ENCODE data around the gene ZNF148. TPM values are rescaled to one million over a fixed set of nuclear protein-coding genes. Genes with fewer than 3 reads are reported as not detected.

ZNF148 gene
- total RNA-seq, 1 donor from 2014 or later = 16.5 TPM

DNA sequence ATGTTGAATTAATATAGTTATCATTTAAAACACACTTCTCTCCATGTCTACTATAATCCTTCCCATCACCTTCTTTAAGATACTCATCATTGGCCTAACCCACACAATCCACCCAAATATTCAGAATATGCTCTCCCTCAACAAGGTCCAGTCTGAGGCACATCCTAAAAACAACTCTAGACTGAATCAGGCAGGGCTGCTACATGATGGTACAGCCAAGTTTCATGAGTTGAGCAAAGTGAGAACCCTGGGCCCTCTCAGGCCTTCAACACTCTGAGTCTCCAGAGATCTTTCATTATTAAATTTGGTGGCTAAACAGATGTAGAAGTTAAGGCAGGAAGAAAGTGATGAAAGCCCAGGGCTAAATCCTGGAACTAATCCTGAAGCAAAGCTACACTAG lies 16.2 kb downstream of the ZNF148 start:
- Histone ChIP-seq H3K27me3 (no peaks in the 10 kb centered on the region), H3K4me3 (no peak overlapping the region), H3K36me3 (no peaks in the 10 kb centered on the region), H3K9me3 (no peaks in the 10 kb centered on the region), H3K4me1 (peaks cover 28% of the 10 kb centered on the region), H3K27ac (no peak overlapping the region)
- no peak for DNase-seq (ENCODE audit: extremely low spot score in 2 of 2)
- TF ChIP-seq, protein P1, sequence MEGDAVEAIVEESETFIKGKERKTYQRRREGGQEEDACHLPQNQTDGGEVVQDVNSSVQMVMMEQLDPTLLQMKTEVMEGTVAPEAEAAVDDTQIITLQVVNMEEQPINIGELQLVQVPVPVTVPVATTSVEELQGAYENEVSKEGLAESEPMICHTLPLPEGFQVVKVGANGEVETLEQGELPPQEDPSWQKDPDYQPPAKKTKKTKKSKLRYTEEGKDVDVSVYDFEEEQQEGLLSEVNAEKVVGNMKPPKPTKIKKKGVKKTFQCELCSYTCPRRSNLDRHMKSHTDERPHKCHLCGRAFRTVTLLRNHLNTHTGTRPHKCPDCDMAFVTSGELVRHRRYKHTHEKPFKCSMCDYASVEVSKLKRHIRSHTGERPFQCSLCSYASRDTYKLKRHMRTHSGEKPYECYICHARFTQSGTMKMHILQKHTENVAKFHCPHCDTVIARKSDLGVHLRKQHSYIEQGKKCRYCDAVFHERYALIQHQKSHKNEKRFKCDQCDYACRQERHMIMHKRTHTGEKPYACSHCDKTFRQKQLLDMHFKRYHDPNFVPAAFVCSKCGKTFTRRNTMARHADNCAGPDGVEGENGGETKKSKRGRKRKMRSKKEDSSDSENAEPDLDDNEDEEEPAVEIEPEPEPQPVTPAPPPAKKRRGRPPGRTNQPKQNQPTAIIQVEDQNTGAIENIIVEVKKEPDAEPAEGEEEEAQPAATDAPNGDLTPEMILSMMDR (IDR thresholded peaks at IDR 0.05) = no peak
- TF ChIP-seq POLR2A (IDR thresholded peaks at IDR 0.05) = no peak
- intact Hi-C loops (cut with DNase I) = no loop called here

DNA sequence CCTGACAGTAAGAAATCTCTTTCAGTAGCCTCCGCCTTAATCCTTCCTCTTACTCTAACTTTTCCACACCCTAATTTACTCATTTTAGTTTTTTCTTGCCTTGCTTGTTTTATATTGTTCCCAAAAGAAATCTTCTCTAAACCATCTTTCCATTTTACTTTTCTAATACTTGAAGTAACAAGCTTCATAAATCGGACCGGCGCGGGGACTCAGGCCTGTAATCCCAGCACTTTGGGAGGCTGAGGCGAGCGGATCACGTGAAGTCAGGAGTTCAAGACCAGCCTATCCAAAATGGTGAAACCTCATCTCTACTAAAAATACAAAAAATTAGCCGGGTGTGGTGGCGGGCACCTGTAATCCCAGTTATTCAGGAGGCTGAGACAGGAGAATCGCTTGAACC lies 17.3 kb downstream of the ZNF148 start:
- no peak for DNase-seq (ENCODE audit: extremely low spot score in 2 of 2)
- Histone ChIP-seq H3K27ac (no peak overlapping the region), H3K27me3 (no peaks in the 10 kb centered on the region), H3K4me1 (peaks cover 28% of the 10 kb centered on the region), H3K4me3 (peak overlapping the region in 1 of 2 donors; percentile 51), H3K9me3 (no peaks in the 10 kb centered on the region), H3K36me3 (no peaks in the 10 kb centered on the region)
- TF ChIP-seq, protein P1 (IDR thresholded peaks at IDR 0.05) = no peak
- TF ChIP-seq POLR2A (IDR thresholded peaks at IDR 0.05) = no peak
- TF ChIP-seq POLR2AphosphoS5 (IDR thresholded peaks at IDR 0.05; ENCODE audit: insufficient read depth in 1 of 2, low read depth in 1 of 2) = no peak
- intact Hi-C loops (cut with DNase I) = no loop called here

DNA sequence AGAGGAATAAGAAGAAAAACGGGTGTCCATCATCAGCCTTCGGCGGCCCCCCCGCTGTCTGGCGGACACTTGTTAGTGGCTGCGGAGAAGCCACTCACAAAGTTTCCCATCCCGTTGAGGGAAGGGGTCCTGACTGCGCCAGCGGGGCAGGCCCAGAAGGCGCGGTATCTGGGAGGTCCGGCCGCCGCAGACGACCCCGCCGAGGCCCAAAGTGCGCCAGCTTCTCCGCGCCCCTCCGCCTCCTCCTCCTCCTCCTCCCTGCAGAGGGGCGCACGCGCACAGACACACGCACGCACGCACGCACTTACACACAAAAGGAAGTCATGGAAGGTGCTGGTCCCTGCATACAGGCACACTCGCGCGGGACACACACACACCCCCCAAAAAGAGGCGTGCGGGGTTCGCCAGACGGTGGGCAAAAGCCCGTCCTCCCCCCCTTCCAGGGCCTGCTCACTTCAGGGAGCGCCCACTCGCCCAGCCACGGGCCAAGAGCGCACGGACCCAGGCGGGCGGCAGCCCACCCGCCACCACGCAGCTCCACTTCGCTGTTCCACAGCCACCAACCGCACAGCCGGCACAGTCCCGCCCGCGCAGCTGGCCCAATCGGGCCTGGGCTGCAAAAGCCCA lies 18.0 kb downstream of the ZNF148 start:
- Histone ChIP-seq H3K4me3 (peak overlapping the region; percentile 51 to 56), H3K9me3 (no peaks in the 10 kb centered on the region), H3K36me3 (no peaks in the 10 kb centered on the region), H3K4me1 (peaks cover 28% of the 10 kb centered on the region), H3K27ac (peak overlapping the region; percentile 68), H3K27me3 (no peaks in the 10 kb centered on the region)
- DNase-seq (ENCODE audit: extremely low spot score in 2 of 2) = no peak
- intact Hi-C loops (cut with DNase I) = no loop called here
- peak in 1 of 2 donors; percentile 43 for TF ChIP-seq POLR2AphosphoS5 (IDR thresholded peaks at IDR 0.05; ENCODE audit: insufficient read depth in 1 of 2, low read depth in 1 of 2)
- no peak for TF ChIP-seq POLR2A (IDR thresholded peaks at IDR 0.05)

DNA sequence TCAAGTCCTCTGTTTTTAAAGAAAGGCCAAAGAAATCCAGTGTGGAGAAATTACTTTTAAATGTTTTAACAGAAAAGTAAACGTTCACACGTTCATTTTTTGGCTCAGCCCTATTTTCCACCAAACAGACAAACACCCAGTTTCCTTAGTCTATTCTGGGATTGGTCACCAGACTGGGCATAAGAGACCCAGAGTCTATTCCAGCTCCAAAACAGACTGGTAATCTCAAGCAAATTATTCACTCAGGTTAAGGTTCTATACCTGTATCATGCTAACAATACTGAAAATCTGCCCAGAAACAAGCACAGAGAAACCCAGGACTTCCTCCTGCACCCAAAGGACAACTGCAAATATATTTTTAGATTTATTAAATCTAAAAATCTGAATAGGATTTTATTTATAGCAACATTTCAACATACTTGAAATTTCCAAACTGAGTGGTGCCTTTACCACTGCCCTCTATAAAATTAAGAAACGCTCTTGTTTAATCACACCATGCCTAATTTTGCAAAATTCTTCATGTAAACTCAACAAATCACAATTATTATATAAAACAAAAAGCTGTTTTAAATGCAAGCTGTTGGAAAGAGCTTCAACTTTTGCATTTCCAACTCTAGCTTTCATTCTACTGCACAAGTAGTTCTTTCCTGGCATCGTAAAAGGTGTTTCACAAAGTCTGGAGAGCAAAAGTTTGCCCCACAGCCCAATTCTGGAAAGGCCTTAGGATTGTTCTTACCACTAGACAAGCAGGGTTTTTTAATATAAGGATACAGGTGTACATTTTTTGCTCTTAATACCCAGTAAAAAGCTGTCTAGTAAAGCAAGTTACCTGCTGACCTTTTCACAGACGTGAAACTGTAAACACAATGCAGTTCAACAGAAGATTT lies 18.7 kb downstream of the ZNF148 start:
- Histone ChIP-seq H3K9me3 (no peaks in the 10 kb centered on the region), H3K4me3 (peak overlapping the region; percentile 51 to 56), H3K27ac (peak overlapping the region; percentile 68), H3K36me3 (no peaks in the 10 kb centered on the region), H3K4me1 (peaks cover 28% of the 10 kb centered on the region), H3K27me3 (no peaks in the 10 kb centered on the region)
- no peak for TF ChIP-seq POLR2A (IDR thresholded peaks at IDR 0.05)
- TF ChIP-seq, protein P1 (IDR thresholded peaks at IDR 0.05) = no peak
- no peak for TF ChIP-seq POLR2AphosphoS5 (IDR thresholded peaks at IDR 0.05; ENCODE audit: insufficient read depth in 1 of 2, low read depth in 1 of 2)
- no peak for DNase-seq (ENCODE audit: extremely low spot score in 2 of 2)
- intact Hi-C loops (cut with DNase I) = no loop called here

DNA sequence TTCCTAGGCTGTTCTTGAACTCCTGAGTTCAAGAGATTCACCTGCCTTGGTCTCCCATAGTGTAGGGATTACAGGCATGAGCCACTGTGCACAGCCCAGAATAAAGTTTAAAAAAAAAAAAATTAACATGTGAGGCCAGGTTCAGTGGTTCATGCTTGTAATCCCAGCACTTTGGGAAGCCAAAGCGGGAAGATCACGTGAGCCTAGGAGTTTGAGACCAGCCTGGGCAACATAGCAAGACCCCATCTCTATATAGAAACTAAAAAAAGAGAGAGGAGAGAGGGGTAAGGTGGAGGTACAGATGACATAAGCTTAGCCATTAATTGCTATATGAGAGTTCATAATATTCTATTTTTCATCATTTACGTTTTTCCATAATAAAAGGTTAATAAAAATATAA lies 21.5 kb downstream of the ZNF148 start:
- no peak for DNase-seq (ENCODE audit: extremely low spot score in 2 of 2)
- intact Hi-C loops (cut with DNase I) = no loop called here
- Histone ChIP-seq H3K27me3 (no peaks in the 10 kb centered on the region), H3K9me3 (no peaks in the 10 kb centered on the region), H3K36me3 (no peaks in the 10 kb centered on the region), H3K4me1 (peaks cover 28% of the 10 kb centered on the region), H3K4me3 (no peak overlapping the region), H3K27ac (no peak overlapping the region)
- no peak for TF ChIP-seq POLR2A (IDR thresholded peaks at IDR 0.05)
- TF ChIP-seq POLR2AphosphoS5 (IDR thresholded peaks at IDR 0.05; ENCODE audit: insufficient read depth in 1 of 2, low read depth in 1 of 2) = no peak

DNA sequence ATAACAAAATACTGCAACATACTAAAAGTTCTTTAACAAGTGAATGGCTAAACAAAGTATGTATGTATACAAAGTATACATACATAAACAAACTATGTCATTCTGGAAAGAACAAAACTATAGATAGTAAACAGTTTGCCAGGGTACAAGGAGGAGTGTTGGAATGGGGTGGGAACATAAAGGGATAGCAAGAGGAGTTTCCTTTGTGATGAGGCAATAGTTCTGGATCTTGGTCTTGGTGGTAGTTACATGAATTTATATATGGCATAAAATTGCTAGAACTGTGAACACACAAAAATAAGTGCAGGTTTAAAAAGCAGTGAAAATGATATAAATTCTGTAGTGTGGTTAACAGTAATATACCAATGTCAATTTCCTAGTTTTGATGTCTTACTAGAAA lies 22.0 kb downstream of the ZNF148 start:
- intact Hi-C loops (cut with DNase I) = no loop called here
- DNase-seq (ENCODE audit: extremely low spot score in 2 of 2) = no peak
- Histone ChIP-seq H3K4me3 (no peak overlapping the region), H3K36me3 (no peaks in the 10 kb centered on the region), H3K4me1 (peaks cover 26% of the 10 kb centered on the region), H3K27ac (no peak overlapping the region), H3K9me3 (no peaks in the 10 kb centered on the region), H3K27me3 (no peaks in the 10 kb centered on the region)
- TF ChIP-seq POLR2A (IDR thresholded peaks at IDR 0.05) (no peak), POLR2AphosphoS5 (IDR thresholded peaks at IDR 0.05; ENCODE audit: insufficient read depth in 1 of 2, low read depth in 1 of 2) (no peak)
- TF ChIP-seq, protein P1 (IDR thresholded peaks at IDR 0.05) = no peak
